ENCODE measurements around the gene DNAJC30.

GRCh38 chr7:73645643-73646174 is 37.5 kb downstream of the DNAJC30 start:
- TF ChIP-seq CTCF (IDR thresholded peaks at IDR 0.05) (no peak), POLR2A (IDR thresholded peaks at IDR 0.05) (no peak)
